ENCODE data around the gene FARS2. TPM values are rescaled to one million over a fixed set of nuclear protein-coding genes. Genes with fewer than 3 reads are reported as not detected.

Gene FARS2
- total and polyA plus RNA-seq, 9 of the 15 experiments (the other 6 are each of a cell fraction or from before 2014, with no cell fraction given): 16.5 to 62.2 (median 27.0) TPM

DNA sequence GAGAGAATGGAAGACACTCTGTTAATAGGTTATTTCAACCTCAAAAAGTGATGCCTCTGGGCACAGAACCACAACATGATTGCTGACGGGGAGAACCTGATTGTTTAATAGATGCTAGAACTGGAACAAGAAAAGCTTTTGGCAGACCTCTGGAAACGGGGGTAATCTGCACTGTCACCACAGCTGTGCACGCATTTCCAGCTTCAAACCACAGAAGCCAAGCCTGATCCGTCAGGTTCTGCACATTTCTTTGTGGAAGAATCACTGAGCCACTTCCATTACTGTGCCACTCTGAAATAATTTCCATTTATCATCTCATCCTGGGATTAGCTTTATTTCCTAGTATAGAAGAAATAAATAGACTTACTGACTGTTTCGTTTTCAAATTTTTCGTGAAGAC, 309.3 kb downstream of the FARS2 start:
- no peak for DNase-seq (ENCODE audit: extremely low read depth in 1 of 4, low spot score in 3 of 4)
- BruUV-seq (replicated peaks): no TSS peak
- no peak for FAIRE-seq
- ChIA-PET CTCF (ENCODE audit: low intra/inter-chr PET ratio) (no interaction called here), POLR2A (no interaction called here)
- 31% methylated on average over 6 of the region's 6 CpGs for WGBS (ENCODE audit: insufficient coverage, low coverage, missing lambda C conversion rate)
- TF ChIP-seq ZNF197 (CRISPR knock-in tag; IDR thresholded peaks at IDR 0.05; ENCODE audit: low read depth): no peak
- TF ChIP-seq JUND (IDR thresholded peaks at IDR 0.05; ENCODE audit: borderline replicate concordance, low read depth, low read length): no peak
- TF ChIP-seq JUND (tag; IDR thresholded peaks at IDR 0.05; ENCODE audit: borderline replicate concordance, low read depth, low read length): no peak
- TF ChIP-seq SOX6 (IDR thresholded peaks at IDR 0.05): no peak
- TF ChIP-seq, protein P1, sequence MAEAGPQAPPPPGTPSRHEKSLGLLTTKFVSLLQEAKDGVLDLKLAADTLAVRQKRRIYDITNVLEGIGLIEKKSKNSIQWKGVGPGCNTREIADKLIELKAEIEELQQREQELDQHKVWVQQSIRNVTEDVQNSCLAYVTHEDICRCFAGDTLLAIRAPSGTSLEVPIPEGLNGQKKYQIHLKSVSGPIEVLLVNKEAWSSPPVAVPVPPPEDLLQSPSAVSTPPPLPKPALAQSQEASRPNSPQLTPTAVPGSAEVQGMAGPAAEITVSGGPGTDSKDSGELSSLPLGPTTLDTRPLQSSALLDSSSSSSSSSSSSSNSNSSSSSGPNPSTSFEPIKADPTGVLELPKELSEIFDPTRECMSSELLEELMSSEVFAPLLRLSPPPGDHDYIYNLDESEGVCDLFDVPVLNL (CRISPR knock-in tag; IDR thresholded peaks at IDR 0.05; ENCODE audit: low read depth): no peak
- no peak for TF ChIP-seq ZNF696 (CRISPR knock-in tag; conservative IDR thresholded peaks at IDR 0.05)
- TF ChIP-seq TRIM28 (IDR thresholded peaks at IDR 0.05): no peak
- no peak for TF ChIP-seq SAFB (IDR thresholded peaks at IDR 0.05; ENCODE audit: borderline replicate concordance, low read depth, low read length)
- no peaks in the 10 kb centered on the region for H3K36me3 ChIP-seq (ENCODE audit: control insufficient read depth, insufficient read depth, low read length)
- in situ Hi-C loops (cut with MboI) (no loop called here), intact Hi-C loops (cut with micrococcal nuclease) (no loop called here)
- no peak overlapping the region for H3K9ac ChIP-seq (ENCODE audit: insufficient read depth in 1 of 2, low read depth in 2 of 2, low read length in 2 of 2)
- H3K27ac ChIP-seq (ENCODE audit: extremely low read depth, low read depth, low read length): no peak overlapping the region
- no peaks in the 10 kb centered on the region for H3K9me1 ChIP-seq (ENCODE audit: control insufficient read depth, insufficient read depth, low read length)
- no peak overlapping the region for H3K4me3 ChIP-seq
- H3K79me2 ChIP-seq (ENCODE audit: control insufficient read depth, insufficient read depth, low read length): no peaks in the 10 kb centered on the region
- H3K9me3 ChIP-seq (replicated peaks; ENCODE audit: control insufficient read depth, insufficient read depth, low read depth, low read length): no peaks in the 10 kb centered on the region
- no peaks in the 10 kb centered on the region for H3K27me3 ChIP-seq (ENCODE audit: control insufficient read depth in 2 of 2, insufficient read depth in 2 of 2, low read length in 2 of 2)
- H4K20me1 ChIP-seq (replicated peaks; ENCODE audit: control insufficient read depth, insufficient read depth, low read length): no peaks in the 10 kb centered on the region
- no peaks in the 10 kb centered on the region for H3K4me1 ChIP-seq (replicated peaks in 1 of 2; ENCODE audit: control insufficient read depth in 2 of 2, insufficient read depth in 2 of 2, low read length in 2 of 2)
- no peak overlapping the region for H3K4me2 ChIP-seq (ENCODE audit: insufficient read depth, low read length)
- no peak for ATAC-seq
- H2AFZ ChIP-seq (ENCODE audit: low read depth, low read length): no peak overlapping the region
